HG03457 (cell line): ENCODE data around the gene NUDC.

Experiments used
- ATAC-seq: cut with Tn5 transposase; IDR thresholded peaks from one replicate; pipeline ENCODE4 v1.9.1; 2021; ENCODE audit warnings: moderate number of reproducible peaks; ENCODE audit not compliant: unreplicated experiment

The NUDC gene

GRCh38 chr1:26950602-26951001 is 29.1 kb downstream of the NUDC start:
- no peak for ATAC-seq

GRCh38 chr1:26951216-26951615 is 29.7 kb downstream of the NUDC start:
- ATAC-seq: no peak

- no peak for ATAC-seq
Observed at GRCh38 chr1:26951821-26952497, 30.4 kb downstream of the NUDC start.

GRCh38 chr1:26953374-26953773 is 31.8 kb downstream of the NUDC start:
- ATAC-seq: no peak

GRCh38 chr1:26956321-26956720 is 34.8 kb downstream of the NUDC start:
- ATAC-seq: no peak

GRCh38 chr1:26957306-26957705 is 35.8 kb downstream of the NUDC start:
- ATAC-seq: no peak

GRCh38 chr1:26959270-26959669 is 37.7 kb downstream of the NUDC start:
- no peak for ATAC-seq

- no peak for ATAC-seq
Observed at GRCh38 chr1:26959722-26960624, 38.4 kb downstream of the NUDC start, which contains the start of gene KDF1. Gene KDF1, minus strand, starts transcription at chr1:26960468. Its CDS starts 8,088 bp downstream, at chr1:26952380.

- ATAC-seq: no peak
Observed at GRCh38 chr1:26960625-26960966, 39.1 kb downstream of the NUDC start.

GRCh38 chr1:26961826-26962225 is 40.3 kb downstream of the NUDC start:
- no peak for ATAC-seq

- no peak for ATAC-seq
Observed at GRCh38 chr1:26965213-26965612, 43.7 kb downstream of the NUDC start.

GRCh38 chr1:26965628-26966027 is 44.1 kb downstream of the NUDC start:
- no peak for ATAC-seq

- ATAC-seq: no peak
Observed at GRCh38 chr1:26970810-26971209, 49.3 kb downstream of the NUDC start.

GRCh38 chr1:26971590-26971989 is 50.0 kb downstream of the NUDC start:
- no peak for ATAC-seq

GRCh38 chr1:26972390-26972789 is 50.8 kb downstream of the NUDC start:
- no peak for ATAC-seq

- no peak for ATAC-seq
Observed at GRCh38 chr1:26972821-26973220, 51.3 kb downstream of the NUDC start.

GRCh38 chr1:26976621-26977510 is 55.3 kb downstream of the NUDC start:
- no peak for ATAC-seq

- ATAC-seq: no peak
Observed at GRCh38 chr1:26978901-26979300, 57.4 kb downstream of the NUDC start.

GRCh38 chr1:26981146-26981846 is 59.8 kb downstream of the NUDC start:
- no peak for ATAC-seq

GRCh38 chr1:26983863-26984262 is 62.3 kb downstream of the NUDC start:
- ATAC-seq: no peak

GRCh38 chr1:26984291-26984690 is 62.7 kb downstream of the NUDC start:
- no peak for ATAC-seq
